Subcutaneous abdominal adipose tissue (tissue), 5 donors: Measurements from ENCODE around the gene ATF1.
"Not testable (repeated sequence)": the region's sequence is repeated elsewhere in the genome, so short reads cannot be mapped to it uniquely, and the experiment has no call there.

ENCODE experiments used
- H3K27ac ChIP-seq: one replicate; pipeline ENCODE4 v1.7.0; 2013; ENCODE audit warnings: low read depth, mild to moderate bottlenecking, inconsistent platforms, low read length, moderate library complexity
- H3K27me3 ChIP-seq, 5 donors: one replicate each; pipeline ENCODE4 v1.7.0; 2013; ENCODE audit warnings: low read length in 5 of 5, inconsistent platforms in 1 of 5; ENCODE audit not compliant: control insufficient read depth in 5 of 5, insufficient read depth in 4 of 5
- H3K36me3 ChIP-seq, 5 donors: one replicate each; pipeline ENCODE4 v1.7.0; 2013; ENCODE audit warnings: low read length in 5 of 5; ENCODE audit not compliant: control insufficient read depth in 5 of 5, insufficient read depth in 5 of 5
- H3K4me1 ChIP-seq, 5 donors: one replicate each; pipeline ENCODE4 v1.7.0; 2013; ENCODE audit warnings: low read length in 5 of 5, mild to moderate bottlenecking in 3 of 5, moderate library complexity in 1 of 5; ENCODE audit not compliant: control insufficient read depth in 5 of 5, insufficient read depth in 5 of 5
- H3K4me3 ChIP-seq, 5 donors: one replicate each; pipeline ENCODE4 v1.7.0; 2013; ENCODE audit warnings: low read length in 5 of 5, low read depth in 1 of 5
- H3K9ac ChIP-seq, 5 donors: one replicate each; pipeline ENCODE4 v1.7.0; 2013; ENCODE audit warnings: low read length in 5 of 5, mild to moderate bottlenecking in 4 of 5, moderate library complexity in 3 of 5
- H3K9me3 ChIP-seq, 5 donors: one replicate each; pipeline ENCODE4 v1.7.0; 2013; ENCODE audit warnings: low read length in 5 of 5; ENCODE audit not compliant: control insufficient read depth in 5 of 5
- donor health status: healthy.
- donor health status: healthy.
- donor health status: healthy.
- donor health status: healthy.
- donor health status: healthy.

Gene ATF1

DNA sequence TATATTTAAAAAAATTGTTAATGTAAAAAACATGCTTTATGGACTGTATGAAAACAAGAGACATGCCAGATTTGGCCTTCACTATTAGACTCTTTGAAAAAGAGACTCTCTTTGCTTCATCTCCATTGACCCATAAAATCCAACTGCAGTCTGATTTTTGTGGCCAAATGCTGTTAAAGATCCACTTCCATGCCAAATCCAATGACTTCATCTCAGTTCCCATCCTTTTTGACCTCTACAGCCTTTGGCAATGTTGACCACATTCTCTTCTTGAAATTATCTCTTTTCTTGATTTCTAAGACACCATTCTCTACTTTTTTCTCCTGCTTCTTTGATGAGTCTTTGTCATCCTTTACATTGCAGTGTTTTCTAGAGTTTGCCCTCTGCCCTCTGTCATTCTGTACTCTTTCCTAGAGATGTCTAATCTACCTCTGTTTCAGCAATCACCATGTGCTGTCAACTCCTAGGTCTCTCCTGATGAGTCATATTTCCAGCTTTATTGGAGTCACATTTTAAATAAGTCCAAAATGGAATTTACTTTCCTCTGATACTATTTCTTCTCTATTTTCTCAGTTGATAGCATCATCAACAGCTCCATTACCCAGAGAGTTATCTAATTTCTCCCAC lies 81.2 kb downstream of the ATF1 start:
- no peak overlapping the region for H3K27ac ChIP-seq
- H3K9ac ChIP-seq, result no peak overlapping the region
- peaks cover 0 to 8% (median 6%) of the 10 kb centered on the region in 5 donors for H3K9me3 ChIP-seq
- H3K27me3 ChIP-seq, result no peaks in the 10 kb centered on the region
- H3K36me3 ChIP-seq, result no peaks in the 10 kb centered on the region
- H3K4me3 ChIP-seq, result no peak overlapping the region
- peaks cover 0 to 8% (median 7%) of the 10 kb centered on the region in 5 donors for H3K4me1 ChIP-seq

DNA sequence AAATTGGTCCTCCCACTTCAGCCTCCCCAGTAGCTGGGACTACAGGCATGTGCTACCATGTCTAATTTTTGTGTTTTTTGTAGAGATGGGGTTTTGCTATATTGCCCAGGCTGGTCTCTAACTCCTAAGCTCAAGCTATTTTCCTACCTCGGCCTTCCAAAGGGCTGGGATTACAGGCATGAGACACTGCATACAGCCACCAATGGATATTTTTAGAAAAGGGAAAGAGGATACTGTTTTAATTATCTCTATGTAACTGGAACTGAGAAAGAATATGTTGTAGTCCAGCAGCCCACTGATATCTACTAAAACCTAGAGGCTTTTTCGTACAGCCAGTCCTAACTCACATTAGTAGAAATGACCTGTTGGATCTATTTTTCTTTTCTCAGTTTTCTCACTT lies 85.1 kb downstream of the ATF1 start:
- no peaks in the 10 kb centered on the region for H3K27me3 ChIP-seq
- H3K36me3 ChIP-seq, result no peaks in the 10 kb centered on the region
- H3K27ac ChIP-seq, result no peak overlapping the region
- no peak overlapping the region for H3K4me3 ChIP-seq
- H3K9ac ChIP-seq, result no peak overlapping the region
- H3K4me1 ChIP-seq, result no peaks in the 10 kb centered on the region
- H3K9me3 ChIP-seq, result no peaks in the 10 kb centered on the region

DNA sequence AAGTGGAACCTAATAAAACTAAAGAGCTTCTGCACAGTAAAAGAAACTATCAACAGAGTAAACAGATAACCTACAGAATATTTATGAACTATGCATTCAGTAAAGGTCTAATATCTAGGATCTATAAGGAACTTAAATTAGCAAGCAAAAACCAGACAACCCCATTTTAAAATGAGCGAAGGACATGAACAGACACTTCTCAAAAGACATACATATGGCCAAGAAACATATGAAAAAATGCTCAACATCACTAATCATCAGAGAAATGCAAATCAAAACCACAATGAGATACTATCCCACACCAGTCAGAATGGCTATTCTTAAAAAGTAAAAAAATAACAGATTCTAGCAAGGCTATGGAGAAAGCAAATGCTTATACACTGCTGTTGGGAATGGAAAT lies 91.3 kb downstream of the ATF1 start:
- not testable (repeated sequence) for H3K4me3 ChIP-seq, H3K27me3 ChIP-seq, H3K4me1 ChIP-seq

DNA sequence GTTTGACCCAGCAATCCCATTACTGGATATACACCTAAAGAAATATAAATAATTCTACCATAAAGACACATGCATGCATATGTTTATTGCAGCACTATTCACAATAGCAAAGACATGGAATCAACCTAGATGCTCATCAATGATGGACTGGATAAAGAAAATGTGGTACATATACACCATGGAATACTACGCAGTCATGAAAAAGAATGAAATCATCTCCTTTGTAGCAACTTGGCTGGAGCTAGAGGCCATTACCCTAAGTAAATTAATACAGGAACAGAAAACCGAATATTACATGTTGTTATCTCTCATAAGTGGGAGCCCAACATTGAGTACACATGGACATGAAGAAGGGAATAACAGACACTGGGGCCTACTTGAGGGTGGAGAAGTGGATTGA lies 91.8 kb downstream of the ATF1 start:
- not testable (repeated sequence) for H3K4me3 ChIP-seq, H3K9me3 ChIP-seq, H3K27me3 ChIP-seq, H3K9ac ChIP-seq, H3K27ac ChIP-seq, H3K4me1 ChIP-seq, H3K36me3 ChIP-seq

More for the DNA sequence above, 91.3 kb downstream of the ATF1 start:
- H3K27ac ChIP-seq, H3K36me3 ChIP-seq, H3K9me3 ChIP-seq, H3K9ac ChIP-seq: not testable (repeated sequence)

DNA sequence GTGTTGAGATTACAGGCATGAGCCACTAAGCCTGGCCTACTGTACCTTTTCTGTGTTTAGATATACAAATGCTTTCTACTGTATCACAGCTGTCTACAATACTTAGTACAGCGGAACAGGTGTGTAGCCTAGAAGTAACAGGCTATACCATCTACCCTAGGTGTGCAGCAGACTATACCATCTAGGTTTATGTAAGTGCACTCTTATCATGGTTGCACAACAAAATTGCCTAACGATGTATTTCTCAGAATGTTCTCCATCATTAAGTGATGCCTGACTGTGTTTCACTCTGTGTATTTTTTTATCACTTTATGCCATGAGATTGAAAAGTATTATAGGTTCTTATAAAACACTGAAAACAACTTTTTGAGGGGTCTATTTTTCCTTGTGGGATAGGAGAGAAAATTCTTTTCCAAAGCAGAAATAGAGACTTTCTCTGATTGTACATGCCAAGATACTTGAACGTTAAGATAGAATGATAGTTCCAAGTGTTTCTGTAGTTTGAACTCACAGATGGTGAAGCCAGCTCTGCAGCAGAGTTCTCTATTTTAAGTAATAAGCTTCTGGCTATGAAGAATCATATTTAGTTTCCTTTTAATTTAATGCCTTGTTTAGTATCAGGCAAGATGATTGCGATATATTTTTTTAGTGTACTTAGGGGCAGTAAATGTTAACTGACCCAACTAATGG lies 95.9 kb downstream of the ATF1 start:
- no peaks in the 10 kb centered on the region for H3K27me3 ChIP-seq
- H3K9me3 ChIP-seq, result peaks cover 0 to 4% (median 0%) of the 10 kb centered on the region in 5 donors
- H3K36me3 ChIP-seq, result no peaks in the 10 kb centered on the region
- H3K27ac ChIP-seq, result no peak overlapping the region
- peaks cover 0 to 2% (median 0%) of the 10 kb centered on the region in 5 donors for H3K4me1 ChIP-seq
- H3K9ac ChIP-seq, result no peak overlapping the region
- no peak overlapping the region for H3K4me3 ChIP-seq

DNA sequence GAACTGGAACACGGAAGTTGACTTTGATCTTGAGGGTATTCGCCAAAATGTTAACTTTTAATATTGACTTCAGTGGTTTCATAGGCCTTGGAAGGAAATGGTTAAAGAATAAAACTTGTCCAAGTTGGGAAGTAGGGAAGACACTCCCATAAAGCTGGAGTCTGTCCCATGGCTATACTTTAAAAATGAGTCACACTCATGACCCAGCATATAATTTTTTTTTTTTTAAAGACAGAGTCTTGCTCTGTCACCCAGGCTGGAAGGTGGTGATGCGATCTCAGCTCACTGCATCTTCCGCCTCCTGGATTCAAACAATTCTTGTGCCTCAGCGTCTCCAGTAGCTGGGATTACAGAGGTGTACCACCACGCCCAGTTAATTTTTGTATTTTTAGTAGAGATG lies 98.4 kb downstream of the ATF1 start:
- no peak overlapping the region for H3K4me3 ChIP-seq
- H3K9me3 ChIP-seq, result peaks cover 0 to 9% (median 0%) of the 10 kb centered on the region in 5 donors
- H3K27me3 ChIP-seq, result no peaks in the 10 kb centered on the region
- no peaks in the 10 kb centered on the region for H3K36me3 ChIP-seq
- H3K9ac ChIP-seq, result no peak overlapping the region
- no peak overlapping the region for H3K27ac ChIP-seq
- H3K4me1 ChIP-seq, result peaks cover 0 to 2% (median 0%) of the 10 kb centered on the region in 5 donors

DNA sequence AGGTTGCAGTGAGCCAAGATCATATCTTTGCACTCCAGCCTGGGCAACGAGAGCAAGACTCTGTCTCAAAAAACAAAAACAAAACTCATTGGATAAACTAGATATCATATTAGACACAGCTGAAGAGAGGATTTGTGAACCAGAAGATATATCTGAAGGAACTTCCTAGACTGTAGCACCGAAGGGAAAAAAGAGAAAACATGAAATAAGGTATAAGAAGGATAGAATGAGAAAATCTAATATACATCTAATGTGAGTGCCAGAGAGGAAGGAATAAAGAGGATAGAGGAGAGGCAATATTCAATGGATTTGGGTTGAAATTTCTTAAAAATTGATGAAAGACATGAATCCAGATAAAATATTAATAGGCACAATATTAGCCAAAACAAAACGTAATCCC lies 101.4 kb downstream of the ATF1 start:
- Histone ChIP-seq H3K27me3 (no peaks in the 10 kb centered on the region), H3K4me3 (no peak overlapping the region), H3K4me1 (peaks cover 0 to 2% (median 0%) of the 10 kb centered on the region in 5 donors), H3K27ac (no peak overlapping the region), H3K9ac (no peak overlapping the region), H3K9me3 (peaks cover 0 to 9% (median 0%) of the 10 kb centered on the region in 5 donors), H3K36me3 (no peaks in the 10 kb centered on the region)

DNA sequence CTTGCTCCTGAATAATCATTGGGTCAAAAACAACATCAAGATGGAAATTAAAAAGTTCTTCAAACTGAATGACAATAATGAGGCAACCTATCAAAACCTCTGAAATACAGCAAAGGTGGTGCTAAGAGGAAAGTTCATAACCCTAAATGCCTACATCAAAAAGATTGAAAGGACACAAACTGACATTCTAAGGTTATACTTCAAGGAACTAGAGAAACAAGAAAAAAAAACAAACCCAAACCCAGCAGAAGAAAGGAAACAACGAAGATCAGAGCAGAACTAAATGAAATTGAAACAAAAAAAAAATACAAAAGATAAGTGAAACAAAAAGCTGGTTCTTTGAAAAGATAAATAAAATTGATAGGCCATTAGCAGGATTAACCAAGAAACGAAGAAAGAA lies 105.0 kb downstream of the ATF1 start:
- H3K4me3 ChIP-seq, H3K27me3 ChIP-seq, H3K9me3 ChIP-seq, H3K36me3 ChIP-seq, H3K4me1 ChIP-seq, H3K27ac ChIP-seq, H3K9ac ChIP-seq: not testable (repeated sequence)
